Measurements from ENCODE around the gene CFAP54. TPM values are rescaled to one million over a fixed set of nuclear protein-coding genes. Genes with fewer than 3 reads are reported as not detected.

Gene CFAP54
- total and polyA plus RNA-seq, 2 of the 4 experiments (the other 2 are of a cell fraction): 0.18 to 0.41 TPM

DNA sequence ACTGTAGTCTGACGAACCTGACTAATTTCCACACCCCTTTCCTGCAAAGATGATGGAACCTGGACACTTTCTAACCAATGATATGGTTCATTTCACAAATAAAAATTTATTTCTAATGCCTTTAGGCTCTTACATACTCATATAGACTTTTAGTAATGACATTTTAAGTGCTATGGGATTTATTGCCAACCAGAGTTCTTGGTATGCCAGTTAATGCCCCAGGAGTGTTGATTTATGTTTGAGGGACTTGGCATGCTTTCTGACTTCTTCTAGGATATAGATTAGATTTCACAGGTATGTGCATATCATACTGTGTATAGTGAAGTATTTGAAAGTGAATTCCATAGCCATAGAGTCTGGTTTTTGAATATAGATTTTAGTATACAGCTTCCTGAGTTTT lies 159.5 kb downstream of the CFAP54 start:
- POLR2A ChIA-PET (ENCODE audit: unreplicated experiment): no interaction called here
- no TSS peak for BruUV-seq (replicated peaks)
- dilution Hi-C loops (cut with HindIII; ENCODE audit: low sequenced_read_pairs, unreplicated experiment) (no loop called here), intact Hi-C loops (cut with micrococcal nuclease) (no loop called here), in situ Hi-C loops (cut with MboI; ENCODE audit: low sequenced_read_pairs) (no loop called here)
- no peak overlapping the region for H3K9ac ChIP-seq (ENCODE audit: low read depth, low read length)
- no peak overlapping the region for H4K5ac ChIP-seq (ENCODE audit: low read depth, low read length)
- 0% methylated on average over 1 of the region's 1 CpG; no CpG with 5 or more reads in 1 of the 2 experiments for WGBS, 2 experiments (ENCODE audit: extremely low coverage in 2 of 2, insufficient read length in 1 of 2)
- H4K8ac ChIP-seq (ENCODE audit: low read depth in 2 of 2, low read length in 2 of 2): no peak overlapping the region
- no peak overlapping the region for H2BK15ac ChIP-seq (ENCODE audit: low read depth, low read length)
- no peaks in the 10 kb centered on the region for H3K79me1 ChIP-seq (ENCODE audit: low read depth in 1 of 2, low read length in 2 of 2)
- CTCF ChIA-PET: no interaction called here
- no peaks in the 10 kb centered on the region for H3K36me3 ChIP-seq (ENCODE audit: control insufficient read depth, insufficient read depth, low read length)
- no peak overlapping the region for H3K18ac ChIP-seq (ENCODE audit: low read depth, low read length)
- TF ChIP-seq NFE2L2 (IDR thresholded peaks at IDR 0.05; ENCODE audit: low read depth, low read length) (no peak), MAZ (IDR thresholded peaks at IDR 0.05; ENCODE audit: borderline replicate concordance, low read depth, low read length) (no peak), CEBPB (IDR thresholded peaks at IDR 0.05; ENCODE audit: low read depth, low read length) (no peak), SMC3 (IDR thresholded peaks at IDR 0.05; ENCODE audit: low read depth, low read length) (no peak), BHLHE40 (IDR thresholded peaks at IDR 0.05; ENCODE audit: low read depth, low read length) (no peak), MXI1 (IDR thresholded peaks at IDR 0.05; ENCODE audit: borderline replicate concordance, low read depth, low read length) (no peak), POLR2A (IDR thresholded peaks at IDR 0.05; ENCODE audit: low read depth, low read length) (no peak), FOS (IDR thresholded peaks at IDR 0.05; ENCODE audit: low read depth, low read length) (no peak), MAFK (IDR thresholded peaks at IDR 0.05; ENCODE audit: low read depth, low read length) (no peak), RFX5 (IDR thresholded peaks at IDR 0.05; ENCODE audit: low read depth, low read length) (no peak), RAD21 (IDR thresholded peaks at IDR 0.05; ENCODE audit: low read length) (no peak), CHD1 (IDR thresholded peaks at IDR 0.05; ENCODE audit: low read depth, low read length) (no peak), RCOR1 (IDR thresholded peaks at IDR 0.05; ENCODE audit: insufficient replicate concordance, low read length) (no peak)
- TF ChIP-seq, protein P1, sequence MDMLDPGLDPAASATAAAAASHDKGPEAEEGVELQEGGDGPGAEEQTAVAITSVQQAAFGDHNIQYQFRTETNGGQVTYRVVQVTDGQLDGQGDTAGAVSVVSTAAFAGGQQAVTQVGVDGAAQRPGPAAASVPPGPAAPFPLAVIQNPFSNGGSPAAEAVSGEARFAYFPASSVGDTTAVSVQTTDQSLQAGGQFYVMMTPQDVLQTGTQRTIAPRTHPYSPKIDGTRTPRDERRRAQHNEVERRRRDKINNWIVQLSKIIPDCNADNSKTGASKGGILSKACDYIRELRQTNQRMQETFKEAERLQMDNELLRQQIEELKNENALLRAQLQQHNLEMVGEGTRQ (IDR thresholded peaks at IDR 0.05; ENCODE audit: low read depth, low read length): no peak
- TF ChIP-seq, protein P2, sequence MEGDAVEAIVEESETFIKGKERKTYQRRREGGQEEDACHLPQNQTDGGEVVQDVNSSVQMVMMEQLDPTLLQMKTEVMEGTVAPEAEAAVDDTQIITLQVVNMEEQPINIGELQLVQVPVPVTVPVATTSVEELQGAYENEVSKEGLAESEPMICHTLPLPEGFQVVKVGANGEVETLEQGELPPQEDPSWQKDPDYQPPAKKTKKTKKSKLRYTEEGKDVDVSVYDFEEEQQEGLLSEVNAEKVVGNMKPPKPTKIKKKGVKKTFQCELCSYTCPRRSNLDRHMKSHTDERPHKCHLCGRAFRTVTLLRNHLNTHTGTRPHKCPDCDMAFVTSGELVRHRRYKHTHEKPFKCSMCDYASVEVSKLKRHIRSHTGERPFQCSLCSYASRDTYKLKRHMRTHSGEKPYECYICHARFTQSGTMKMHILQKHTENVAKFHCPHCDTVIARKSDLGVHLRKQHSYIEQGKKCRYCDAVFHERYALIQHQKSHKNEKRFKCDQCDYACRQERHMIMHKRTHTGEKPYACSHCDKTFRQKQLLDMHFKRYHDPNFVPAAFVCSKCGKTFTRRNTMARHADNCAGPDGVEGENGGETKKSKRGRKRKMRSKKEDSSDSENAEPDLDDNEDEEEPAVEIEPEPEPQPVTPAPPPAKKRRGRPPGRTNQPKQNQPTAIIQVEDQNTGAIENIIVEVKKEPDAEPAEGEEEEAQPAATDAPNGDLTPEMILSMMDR (conservative IDR thresholded peaks at IDR 0.05; ENCODE audit: low read depth, low read length): no peak
- TF ChIP-seq, protein P3, sequence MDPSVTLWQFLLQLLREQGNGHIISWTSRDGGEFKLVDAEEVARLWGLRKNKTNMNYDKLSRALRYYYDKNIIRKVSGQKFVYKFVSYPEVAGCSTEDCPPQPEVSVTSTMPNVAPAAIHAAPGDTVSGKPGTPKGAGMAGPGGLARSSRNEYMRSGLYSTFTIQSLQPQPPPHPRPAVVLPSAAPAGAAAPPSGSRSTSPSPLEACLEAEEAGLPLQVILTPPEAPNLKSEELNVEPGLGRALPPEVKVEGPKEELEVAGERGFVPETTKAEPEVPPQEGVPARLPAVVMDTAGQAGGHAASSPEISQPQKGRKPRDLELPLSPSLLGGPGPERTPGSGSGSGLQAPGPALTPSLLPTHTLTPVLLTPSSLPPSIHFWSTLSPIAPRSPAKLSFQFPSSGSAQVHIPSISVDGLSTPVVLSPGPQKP (IDR thresholded peaks at IDR 0.05; ENCODE audit: borderline replicate concordance, low read depth, low read length): no peak
- DNase-seq (no peak), ATAC-seq (ENCODE audit: low read depth) (no peak)
- no peak overlapping the region for H3K4me3 ChIP-seq (ENCODE audit: insufficient read depth, low read depth, low read length)
- H3K56ac ChIP-seq (ENCODE audit: extremely low read depth, insufficient read depth, low read length): no peak overlapping the region
- no peak overlapping the region for H2BK5ac ChIP-seq (ENCODE audit: low read depth, low read length, poor library complexity, severe bottlenecking)
- no peak overlapping the region for H4K91ac ChIP-seq (ENCODE audit: insufficient read depth, low read depth, low read length)
- H3K4me2 ChIP-seq (ENCODE audit: low read depth, low read length): no peak overlapping the region
- no peaks in the 10 kb centered on the region for H3K9me3 ChIP-seq (ENCODE audit: control insufficient read depth, insufficient read depth, low read length)
- H2BK120ac ChIP-seq (ENCODE audit: low read depth, low read length): no peak overlapping the region
- H4K20me1 ChIP-seq (ENCODE audit: insufficient read depth, low read length): no peaks in the 10 kb centered on the region
- no peak overlapping the region for H3K14ac ChIP-seq (replicated peaks; ENCODE audit: low read depth, low read length)
- H2BK20ac ChIP-seq (ENCODE audit: low read depth, low read length): no peak overlapping the region
- H2AK5ac ChIP-seq (ENCODE audit: low read depth, low read length): no peak overlapping the region
- no peak overlapping the region for H3K27ac ChIP-seq (ENCODE audit: insufficient read depth, low read length)
- no peaks in the 10 kb centered on the region for H3K27me3 ChIP-seq (ENCODE audit: control insufficient read depth, insufficient read depth, low read length)
- H2AFZ ChIP-seq (replicated peaks; ENCODE audit: low read length, poor library complexity): no peak overlapping the region
- no peak overlapping the region for H2AK9ac ChIP-seq (replicated peaks; ENCODE audit: low read depth, low read length, poor library complexity)
- H3K4ac ChIP-seq (ENCODE audit: low read depth, low read length): no peak overlapping the region
- H3K4me1 ChIP-seq (ENCODE audit: control insufficient read depth, insufficient read depth, low read length): no peaks in the 10 kb centered on the region
- no peak overlapping the region for H3K23ac ChIP-seq (ENCODE audit: low read depth, low read length)
- no peaks in the 10 kb centered on the region for H3K9me1 ChIP-seq (ENCODE audit: insufficient read depth, low read length)

All from IMR-90 (cell line).